Measurements from ENCODE around the gene GNAI3.

- TF ChIP-seq CTCF (IDR thresholded peaks at IDR 0.05): no peak
- TF ChIP-seq POLR2A (IDR thresholded peaks at IDR 0.05): no peak
Measured at GRCh38 chr1:109634292-109634691, 85.9 kb downstream of the GNAI3 start.

All from body of pancreas (tissue), 4 donors.